Ishikawa (cell line): Measurements from ENCODE around the gene OR9Q1.

Experiments used
- CEBPB ChIP-seq: IDR thresholded peaks from 2 replicates; pipeline ENCODE4 v1.6.1; 2012
- CREB1 ChIP-seq: IDR thresholded peaks from 2 replicates; pipeline ENCODE4 v1.6.1; 2012; ENCODE audit warnings: low read depth
- EGR1 ChIP-seq: IDR thresholded peaks from 2 replicates; pipeline ENCODE4 v1.6.1; 2012
- EP300 ChIP-seq: IDR thresholded peaks from 2 replicates; pipeline ENCODE4 v1.6.1; 2012; ENCODE audit warnings: borderline replicate concordance
- FOXM1 ChIP-seq: IDR thresholded peaks from 2 replicates; pipeline ENCODE4 v1.6.1; 2012; ENCODE audit warnings: low read depth, borderline replicate concordance
- NFIC ChIP-seq: IDR thresholded peaks from 2 replicates; pipeline ENCODE4 v1.6.1; 2012
- RAD21 ChIP-seq: IDR thresholded peaks from 2 replicates; pipeline ENCODE4 v1.6.1; 2012; ENCODE audit warnings: low read depth
- REST ChIP-seq: IDR thresholded peaks from 2 replicates; pipeline ENCODE4 v1.6.1; 2012; ENCODE audit warnings: low read depth, mild to moderate bottlenecking
- TAF1 ChIP-seq: IDR thresholded peaks from 2 replicates; pipeline ENCODE4 v1.6.1; 2012; ENCODE audit warnings: low read depth, mild to moderate bottlenecking
- TCF12 ChIP-seq: IDR thresholded peaks from 2 replicates; pipeline ENCODE4 v1.6.1; 2012; ENCODE audit warnings: low read depth
- TEAD4 ChIP-seq: IDR thresholded peaks from 2 replicates; pipeline ENCODE4 v1.6.1; 2012
- USF1 ChIP-seq: IDR thresholded peaks from 2 replicates; pipeline ENCODE4 v1.6.1; 2012
- YY1 ChIP-seq: IDR thresholded peaks from 2 replicates; pipeline ENCODE4 v1.6.1; 2012; ENCODE audit warnings: low read depth
- ZBTB7A ChIP-seq: IDR thresholded peaks from 2 replicates; pipeline ENCODE4 v1.6.1; 2012; ENCODE audit warnings: low read depth
- TF ChIP-seq, protein P1 (sequence below): IDR thresholded peaks from 2 replicates; pipeline ENCODE4 v1.6.1; 2012

Gene OR9Q1

DNA sequence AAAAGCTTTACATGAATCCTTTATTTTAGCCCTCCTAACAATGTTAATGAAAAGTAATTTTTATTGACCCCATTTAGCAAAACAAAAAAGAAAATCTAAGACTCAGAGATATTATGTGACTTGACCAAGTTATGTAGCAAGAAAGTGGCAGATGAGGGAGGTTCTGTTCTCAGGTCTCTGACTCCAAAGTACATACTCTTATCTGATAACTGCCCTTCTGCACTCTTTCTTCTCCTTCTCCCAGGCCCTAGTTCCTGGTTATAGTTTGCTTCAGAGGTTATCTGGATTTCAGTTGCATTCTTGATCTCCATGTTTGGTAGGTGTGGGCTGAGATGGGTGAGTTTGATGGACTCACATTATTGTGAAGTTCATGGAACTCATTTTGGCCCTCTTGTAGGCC, 169.7 kb downstream of the OR9Q1 start:
- TF ChIP-seq CREB1 (no peak), RAD21 (no peak), CEBPB (no peak), NFIC (no peak), YY1 (no peak), USF1 (no peak), FOXM1 (no peak), REST (no peak)
- TF ChIP-seq, protein P1, sequence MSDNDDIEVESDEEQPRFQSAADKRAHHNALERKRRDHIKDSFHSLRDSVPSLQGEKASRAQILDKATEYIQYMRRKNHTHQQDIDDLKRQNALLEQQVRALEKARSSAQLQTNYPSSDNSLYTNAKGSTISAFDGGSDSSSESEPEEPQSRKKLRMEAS: no peak

- no peak for TF ChIP-seq CEBPB
- TF ChIP-seq EP300: no peak
- TF ChIP-seq USF1: no peak
- no peak for TF ChIP-seq TAF1
- no peak for TF ChIP-seq TEAD4
- no peak for TF ChIP-seq FOXM1
- TF ChIP-seq, protein P1: no peak
- no peak for TF ChIP-seq RAD21
- TF ChIP-seq NFIC: no peak
- TF ChIP-seq TCF12: no peak
- TF ChIP-seq ZBTB7A: no peak
- TF ChIP-seq REST: no peak
- TF ChIP-seq CREB1: no peak
- no peak for TF ChIP-seq EGR1
- TF ChIP-seq YY1: no peak
These were observed 172.3 kb downstream of the OR9Q1 start for GRCh38 chr11:58195939-58196338.

- TF ChIP-seq ZBTB7A: no peak
- no peak for TF ChIP-seq FOXM1
- TF ChIP-seq RAD21: no peak
- TF ChIP-seq REST: no peak
- TF ChIP-seq YY1: no peak
- no peak for TF ChIP-seq NFIC
- TF ChIP-seq EGR1: no peak
- no peak for TF ChIP-seq TAF1
- no peak for TF ChIP-seq USF1
- no peak for TF ChIP-seq CREB1
- no peak for TF ChIP-seq EP300
- TF ChIP-seq TCF12: no peak
- TF ChIP-seq CEBPB: no peak
These were observed 175.6 kb downstream of the OR9Q1 start for GRCh38 chr11:58199271-58199670.

DNA sequence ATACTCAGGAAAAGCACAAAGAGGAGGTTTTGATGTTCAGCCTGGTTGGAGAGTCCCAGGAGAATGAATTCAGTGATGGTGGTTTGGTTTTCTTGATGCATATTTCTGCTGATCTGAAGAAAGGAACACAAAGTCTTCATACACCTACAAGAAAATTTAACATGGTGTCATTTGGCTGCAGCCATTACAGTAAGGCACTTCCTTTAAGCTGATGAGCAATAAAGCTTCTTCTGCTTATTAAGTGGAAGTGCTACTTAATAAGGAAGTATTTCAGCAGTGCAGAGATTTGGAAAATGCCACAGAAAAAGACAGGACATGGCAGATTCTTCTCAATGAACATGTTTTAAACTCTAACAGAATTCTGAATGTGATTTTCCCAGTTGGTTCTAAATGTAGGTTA, 180.4 kb downstream of the OR9Q1 start, which contains the start of gene OR1S2:
Gene OR1S2, minus strand, starts transcription at position 101 of the 400 bp plus-strand sequence. Its CDS starts 0 bp downstream, at position 101.
- no peak for TF ChIP-seq FOXM1
- TF ChIP-seq, protein P1: no peak
- TF ChIP-seq TAF1: no peak
- TF ChIP-seq CEBPB: no peak
- TF ChIP-seq EP300: no peak
- TF ChIP-seq CREB1: no peak
- no peak for TF ChIP-seq USF1
- TF ChIP-seq TEAD4: no peak
- TF ChIP-seq RAD21: no peak
- no peak for TF ChIP-seq NFIC
- TF ChIP-seq REST: no peak
- TF ChIP-seq YY1: no peak
- TF ChIP-seq EGR1: no peak
- TF ChIP-seq TCF12: no peak
- TF ChIP-seq ZBTB7A: no peak
